Measurements from ENCODE around the gene KDM4B. TPM values are rescaled to one million over a fixed set of nuclear protein-coding genes. Genes with fewer than 3 reads are reported as not detected.

Gene KDM4B
- total and polyA plus RNA-seq, 4 donors: 3.2 to 19.7 (median 12.9) TPM

GRCh38 chr19:5074407-5074806 is 105.5 kb downstream of the KDM4B start:
- no peaks in the 10 kb centered on the region for H3K9me3 ChIP-seq (ENCODE audit: control insufficient read depth in 4 of 4, low read length in 3 of 4)
- peak overlapping the region in 1 of 2 donors; percentile 53 for H3K9ac ChIP-seq (ENCODE audit: low read depth in 1 of 2, low read length in 2 of 2)
- H3K36me3 ChIP-seq (ENCODE audit: control insufficient read depth in 4 of 4, insufficient read depth in 3 of 4, low read depth in 1 of 4, low read length in 3 of 4): peaks cover 3 to 39% (median 12%) of the 10 kb centered on the region in 4 donors
- TF ChIP-seq FOXA2 (IDR thresholded peaks at IDR 0.05) (no peak), TAF1 (conservative IDR thresholded peaks at IDR 0.05) (no peak), MAX (IDR thresholded peaks at IDR 0.05) (no peak)
- TF ChIP-seq, protein P1, sequence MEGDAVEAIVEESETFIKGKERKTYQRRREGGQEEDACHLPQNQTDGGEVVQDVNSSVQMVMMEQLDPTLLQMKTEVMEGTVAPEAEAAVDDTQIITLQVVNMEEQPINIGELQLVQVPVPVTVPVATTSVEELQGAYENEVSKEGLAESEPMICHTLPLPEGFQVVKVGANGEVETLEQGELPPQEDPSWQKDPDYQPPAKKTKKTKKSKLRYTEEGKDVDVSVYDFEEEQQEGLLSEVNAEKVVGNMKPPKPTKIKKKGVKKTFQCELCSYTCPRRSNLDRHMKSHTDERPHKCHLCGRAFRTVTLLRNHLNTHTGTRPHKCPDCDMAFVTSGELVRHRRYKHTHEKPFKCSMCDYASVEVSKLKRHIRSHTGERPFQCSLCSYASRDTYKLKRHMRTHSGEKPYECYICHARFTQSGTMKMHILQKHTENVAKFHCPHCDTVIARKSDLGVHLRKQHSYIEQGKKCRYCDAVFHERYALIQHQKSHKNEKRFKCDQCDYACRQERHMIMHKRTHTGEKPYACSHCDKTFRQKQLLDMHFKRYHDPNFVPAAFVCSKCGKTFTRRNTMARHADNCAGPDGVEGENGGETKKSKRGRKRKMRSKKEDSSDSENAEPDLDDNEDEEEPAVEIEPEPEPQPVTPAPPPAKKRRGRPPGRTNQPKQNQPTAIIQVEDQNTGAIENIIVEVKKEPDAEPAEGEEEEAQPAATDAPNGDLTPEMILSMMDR (IDR thresholded peaks at IDR 0.05; ENCODE audit: low read depth, low read length, missing input control): no peak
- 83% methylated on average over 20 of the region's 20 CpGs for WGBS
- H3K4me1 ChIP-seq (ENCODE audit: control insufficient read depth in 4 of 4, insufficient read depth in 4 of 4, low read length in 3 of 4): peaks cover 0 to 1% (median 0%) of the 10 kb centered on the region in 4 donors
- H3K27me3 ChIP-seq (ENCODE audit: control insufficient read depth in 4 of 4, insufficient read depth in 4 of 4, low read length in 3 of 4): no peaks in the 10 kb centered on the region
- no peak overlapping the region for H3K4me3 ChIP-seq (ENCODE audit: low read depth in 1 of 3, low read length in 3 of 3)
- no peak overlapping the region for H3K27ac ChIP-seq (ENCODE audit: low read depth in 1 of 2, low read length in 2 of 2)
- no peak for DNase-seq (ENCODE audit: low spot score)

- no peak overlapping the region for H3K27ac ChIP-seq (ENCODE audit: low read depth in 1 of 2, low read length in 2 of 2)
- DNase-seq (ENCODE audit: low spot score): no peak
- H3K36me3 ChIP-seq (ENCODE audit: control insufficient read depth in 4 of 4, insufficient read depth in 3 of 4, low read depth in 1 of 4, low read length in 3 of 4): peaks cover 3 to 41% (median 13%) of the 10 kb centered on the region in 4 donors
- TF ChIP-seq REST (IDR thresholded peaks at IDR 0.05) (no peak), JUND (IDR thresholded peaks at IDR 0.05) (no peak), HNF4A (conservative IDR thresholded peaks at IDR 0.05) (no peak), RAD21 (IDR thresholded peaks at IDR 0.05) (no peak), TAF1 (conservative IDR thresholded peaks at IDR 0.05) (no peak), RXRA (IDR thresholded peaks at IDR 0.05) (no peak), SP1 (IDR thresholded peaks at IDR 0.05) (no peak), HNF4G (IDR thresholded peaks at IDR 0.05) (no peak), ATF3 (IDR thresholded peaks at IDR 0.05) (no peak), YY1 (IDR thresholded peaks at IDR 0.05) (no peak), MAX (IDR thresholded peaks at IDR 0.05) (no peak)
- TF ChIP-seq, protein P1 (IDR thresholded peaks at IDR 0.05; ENCODE audit: low read depth, low read length, missing input control): no peak
- peaks cover 0 to 1% (median 0%) of the 10 kb centered on the region in 4 donors for H3K4me1 ChIP-seq (ENCODE audit: control insufficient read depth in 4 of 4, insufficient read depth in 4 of 4, low read length in 3 of 4)
- H3K9ac ChIP-seq (ENCODE audit: low read depth in 1 of 2, low read length in 2 of 2): peak overlapping the region in 1 of 2 donors; percentile 0
- H3K27me3 ChIP-seq (ENCODE audit: control insufficient read depth in 4 of 4, insufficient read depth in 4 of 4, low read length in 3 of 4): no peaks in the 10 kb centered on the region
- WGBS: 76% methylated on average over 27 of the region's 27 CpGs
- no peak overlapping the region for H3K4me3 ChIP-seq (ENCODE audit: low read depth in 1 of 3, low read length in 3 of 3)
- no peaks in the 10 kb centered on the region for H3K9me3 ChIP-seq (ENCODE audit: control insufficient read depth in 4 of 4, low read length in 3 of 4)
Measured at GRCh38 chr19:5074830-5075394, 106.0 kb downstream of the KDM4B start.
